Hepatocyte (in vitro differentiated cells): Measurements from ENCODE around the gene CACNA2D1.

Experiments
- EZH2 ChIP-seq: fragments of 200-600 bp; sonication (generic); IDR thresholded peaks from 2 replicates; pipeline ENCODE4 v1.6.1; 2016; ENCODE audit warnings: antibody characterized with exemption, mild to moderate bottlenecking, borderline replicate concordance
- EZH2phosphoT487 ChIP-seq: fragments of 200-600 bp; sonication (generic); IDR thresholded peaks from one replicate; pipeline ENCODE4 v1.6.1; 2018; ENCODE audit warnings: antibody characterized with exemption, mild to moderate bottlenecking, low read depth, moderate library complexity; ENCODE audit not compliant: unreplicated experiment, severe bottlenecking
- TF ChIP-seq, protein P1 (sequence below): fragments of 200-600 bp; sonication (generic); IDR thresholded peaks from 2 replicates; pipeline ENCODE4 v1.5.1; 2016; ENCODE audit warnings: antibody characterized with exemption, mild to moderate bottlenecking; ENCODE audit not compliant: poor library complexity

DNA sequence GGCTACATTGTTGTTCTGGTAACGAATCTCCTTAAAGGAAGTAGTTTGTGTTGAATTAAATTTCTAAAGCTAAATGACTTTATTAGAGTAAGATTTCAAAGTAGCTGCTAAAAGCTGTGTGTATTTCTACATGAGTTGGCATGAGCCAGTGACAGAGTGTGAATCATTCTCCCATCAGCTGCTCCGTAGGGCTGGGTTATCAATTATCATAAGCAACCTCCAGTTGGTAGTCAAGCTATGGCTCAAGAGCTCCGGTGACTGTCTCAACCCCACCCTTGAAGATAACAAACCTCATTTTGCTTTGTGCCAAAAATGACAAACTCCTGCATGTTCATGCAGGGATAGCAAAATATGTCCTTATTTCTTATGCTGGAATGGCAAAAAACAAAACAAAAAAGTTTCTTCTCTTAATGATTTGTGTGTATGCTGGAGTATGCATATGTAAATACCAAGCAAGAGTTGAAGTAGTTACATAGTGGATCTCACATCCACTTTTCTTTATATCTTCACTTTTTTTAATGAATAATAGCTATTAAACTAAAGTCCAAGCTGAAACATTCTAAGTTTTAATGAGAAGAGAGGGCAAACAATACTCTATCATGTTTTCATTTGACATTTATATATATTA is 249.4 kb downstream of the CACNA2D1 start:
- TF ChIP-seq, protein P1, sequence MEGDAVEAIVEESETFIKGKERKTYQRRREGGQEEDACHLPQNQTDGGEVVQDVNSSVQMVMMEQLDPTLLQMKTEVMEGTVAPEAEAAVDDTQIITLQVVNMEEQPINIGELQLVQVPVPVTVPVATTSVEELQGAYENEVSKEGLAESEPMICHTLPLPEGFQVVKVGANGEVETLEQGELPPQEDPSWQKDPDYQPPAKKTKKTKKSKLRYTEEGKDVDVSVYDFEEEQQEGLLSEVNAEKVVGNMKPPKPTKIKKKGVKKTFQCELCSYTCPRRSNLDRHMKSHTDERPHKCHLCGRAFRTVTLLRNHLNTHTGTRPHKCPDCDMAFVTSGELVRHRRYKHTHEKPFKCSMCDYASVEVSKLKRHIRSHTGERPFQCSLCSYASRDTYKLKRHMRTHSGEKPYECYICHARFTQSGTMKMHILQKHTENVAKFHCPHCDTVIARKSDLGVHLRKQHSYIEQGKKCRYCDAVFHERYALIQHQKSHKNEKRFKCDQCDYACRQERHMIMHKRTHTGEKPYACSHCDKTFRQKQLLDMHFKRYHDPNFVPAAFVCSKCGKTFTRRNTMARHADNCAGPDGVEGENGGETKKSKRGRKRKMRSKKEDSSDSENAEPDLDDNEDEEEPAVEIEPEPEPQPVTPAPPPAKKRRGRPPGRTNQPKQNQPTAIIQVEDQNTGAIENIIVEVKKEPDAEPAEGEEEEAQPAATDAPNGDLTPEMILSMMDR: no peak
- TF ChIP-seq EZH2phosphoT487 (no peak), EZH2 (no peak)
